ENCODE results near the gene RFX8. TPM values are rescaled to one million over a fixed set of nuclear protein-coding genes. Genes with fewer than 3 reads are reported as not detected.
A peak's percentile ranks its signal among the peaks of the same experiment; 100 is the strongest.

The RFX8 gene
- polyA plus RNA-seq, 3 donors, result not detected

- WGBS (ENCODE audit: insufficient coverage), result 35% methylated on average over 11 of the region's 18 CpGs
- Mint-ChIP-seq H3K4me1 (peaks cover 46% of the 10 kb centered on the region), H3K27me3 (ENCODE audit: low read depth in 3 of 3) (peaks cover 1 to 19% (median 10%) of the 10 kb centered on the region in 3 donors)
Measured at GRCh38 chr2:101400506-101401325, 74.2 kb downstream of the RFX8 start.

More at GRCh38 chr2:101400506-101401325, 74.2 kb downstream of the RFX8 start:
- peaks cover 33 to 40% of the 10 kb centered on the region in 2 donors for H3K4me1 ChIP-seq (ENCODE audit: control insufficient read depth in 1 of 2, insufficient read depth in 2 of 2, low read length in 2 of 2)
- no peak for TF ChIP-seq CTCF (IDR thresholded peaks at IDR 0.05)
- H4K20me1 ChIP-seq (ENCODE audit: insufficient read depth, low read length), result no peaks in the 10 kb centered on the region
- no peaks in the 10 kb centered on the region for H3K36me3 ChIP-seq (replicated peaks in 1 of 2; ENCODE audit: control insufficient read depth in 1 of 2, insufficient read depth in 2 of 2, low read length in 2 of 2)
- H3K4me3 ChIP-seq (replicated peaks in 1 of 3; ENCODE audit: low read depth in 2 of 3, low read length in 3 of 3), result no peak overlapping the region
- intact Hi-C loops (cut with micrococcal nuclease), result loop anchor here in 1 of 2 donors (10.0 kb wide), 1 partner anchor 56 kb away; no protein-coding TSS in a partner anchor
- peaks cover 0 to 4% (median 0%) of the 10 kb centered on the region in 7 donors for H3K9me3 Mint-ChIP-seq
- peaks cover 6 to 12% of the 10 kb centered on the region in 2 donors for H3K36me3 Mint-ChIP-seq
- no peak overlapping the region for H2AFZ ChIP-seq (ENCODE audit: insufficient read depth, low read depth, low read length, poor library complexity, severe bottlenecking)
- no peak overlapping the region for H3K9ac ChIP-seq (ENCODE audit: insufficient read depth, low read length, poor library complexity, severe bottlenecking)
- peak overlapping the region in 1 of 2 donors; percentile 79 for H3K4me3 Mint-ChIP-seq
- no peak for DNase-seq
- no peaks in the 10 kb centered on the region for H3K9me3 ChIP-seq (replicated peaks in 1 of 2; ENCODE audit: control insufficient read depth in 1 of 2, insufficient read depth in 1 of 2, low read length in 2 of 2)
- no peaks in the 10 kb centered on the region for H3K79me2 ChIP-seq (ENCODE audit: insufficient read depth, low read length)
- no peaks in the 10 kb centered on the region for H3K27me3 ChIP-seq (ENCODE audit: control insufficient read depth in 2 of 2, insufficient read depth in 2 of 2, low read length in 2 of 2)
- peak overlapping the region in 3 of 7 donors; percentile 14 to 50 (median 20) for H3K27ac Mint-ChIP-seq
- H3K4me2 ChIP-seq (replicated peaks; ENCODE audit: extremely low read depth, low read length, poor library complexity, severe bottlenecking), result no peak overlapping the region
- no peak overlapping the region for H3K27ac ChIP-seq (ENCODE audit: low read depth in 1 of 2, low read length in 2 of 2)
